NCI-H2196 (cell line): ENCODE data around the gene IRS1.

Source experiments
- DNase-seq: peaks from one replicate; lab custom pipeline; 2025; ENCODE audit not compliant: unreplicated experiment; lab: John Stamatoyannopoulos, UW

IRS1 gene

DNA sequence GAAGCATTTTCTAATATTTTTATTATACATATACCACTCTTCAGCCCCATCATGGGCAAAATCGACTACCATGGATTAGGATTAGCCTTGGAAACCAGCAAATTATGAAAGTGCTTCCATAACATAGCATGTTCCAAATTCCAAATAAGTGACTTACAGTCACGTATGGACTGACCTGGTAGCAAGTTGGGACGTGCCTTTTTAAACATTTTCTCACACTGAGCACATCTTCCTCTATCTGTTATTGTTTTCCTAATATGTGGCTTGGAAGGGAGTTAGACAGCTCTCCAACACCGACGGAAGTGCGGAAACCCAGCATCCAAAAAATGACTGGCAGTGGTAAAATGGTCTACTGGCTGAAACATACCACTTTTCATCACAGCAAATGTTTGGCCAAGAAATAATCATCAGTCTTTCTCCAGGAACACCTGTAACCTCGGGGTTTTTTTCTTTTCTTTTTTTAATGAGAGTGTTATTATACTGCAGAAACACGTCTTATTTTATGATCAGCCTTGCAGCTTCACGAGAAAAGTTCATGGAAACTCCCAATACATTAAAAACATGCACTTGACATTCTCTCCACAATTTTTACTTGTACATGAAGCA, 107.0 kb downstream of the IRS1 start:
- DNase-seq = no peak

- DNase-seq = no peak
Measured at GRCh38 chr2:226691255-226691654, 108.4 kb downstream of the IRS1 start.

- no peak for DNase-seq
Measured at GRCh38 chr2:226690461-226691024, 109.1 kb downstream of the IRS1 start.

DNA sequence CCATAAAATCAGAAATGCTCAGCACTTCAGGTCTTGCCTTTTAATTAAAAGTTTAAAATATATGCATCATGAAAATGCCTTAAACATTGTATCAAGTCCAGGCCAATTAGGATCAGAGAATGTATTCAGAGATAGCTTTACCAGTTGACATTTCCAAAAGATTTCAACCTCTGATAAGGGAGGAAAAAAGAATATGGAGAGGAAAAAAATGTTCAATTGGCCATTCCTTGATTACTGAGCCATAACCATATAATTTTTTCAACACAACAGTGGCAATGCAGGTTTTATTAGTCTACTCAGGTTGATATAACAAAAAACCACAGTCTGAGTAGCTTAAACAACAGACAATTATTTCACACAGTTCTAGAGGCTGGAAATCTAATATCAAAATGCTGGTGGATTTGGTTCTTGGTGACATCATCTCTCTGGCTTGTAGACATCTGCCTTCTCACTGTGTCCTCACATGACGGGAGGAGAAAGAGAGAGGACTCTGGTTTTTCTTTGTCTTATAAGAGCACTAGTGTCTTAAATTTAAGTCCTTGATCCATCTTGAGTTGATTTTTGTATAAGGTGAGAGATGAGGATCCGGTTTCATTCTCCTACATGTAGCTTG, 111.9 kb downstream of the IRS1 start:
- no peak for DNase-seq

- no peak for DNase-seq
Measured at GRCh38 chr2:226684563-226684959, 115.1 kb downstream of the IRS1 start.

- DNase-seq = no peak
Measured at GRCh38 chr2:226683944-226684562, 115.6 kb downstream of the IRS1 start.

- no peak for DNase-seq
Measured at GRCh38 chr2:226683196-226683595, 116.4 kb downstream of the IRS1 start.
